Occipital lobe (tissue), 2 donors: ENCODE data around the gene SYCP2. TPM values are rescaled to one million over a fixed set of nuclear protein-coding genes. Genes with fewer than 3 reads are reported as not detected.

Experiments
- DNase-seq: peaks from one replicate; lab custom pipeline; 2025; lab: John Stamatoyannopoulos, UW
- total RNA-seq: library from RNA; depleted of rRNA; stranded (reverse); fragments of >200 nt; gene quantifications from one replicate; pipeline ENCODE4 v1.2.3, GENCODE V29; 2014

SYCP2 gene
- total RNA-seq, 1 donor from 2014 or later: 4.1 TPM

DNA sequence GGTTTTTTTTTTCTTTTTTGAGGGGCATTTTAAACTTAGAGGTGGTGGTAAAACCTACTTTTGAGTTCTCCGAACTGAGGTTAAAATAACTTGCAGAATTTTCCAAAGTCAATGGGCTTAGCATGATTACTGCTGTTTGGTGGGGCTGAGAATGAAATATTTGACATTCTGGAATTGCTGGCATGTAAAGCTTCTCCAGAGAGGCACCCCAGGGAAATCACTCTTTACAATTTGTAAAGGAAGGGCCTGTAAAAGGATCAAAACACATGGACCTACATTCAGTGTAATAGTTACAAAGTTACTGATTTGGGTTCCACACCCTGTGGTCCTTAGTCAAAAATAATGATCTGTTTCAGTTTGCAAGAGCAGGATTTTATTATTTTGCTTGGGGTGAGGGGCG is 12.3 kb upstream of the SYCP2 start:
- DNase-seq: no peak

DNA sequence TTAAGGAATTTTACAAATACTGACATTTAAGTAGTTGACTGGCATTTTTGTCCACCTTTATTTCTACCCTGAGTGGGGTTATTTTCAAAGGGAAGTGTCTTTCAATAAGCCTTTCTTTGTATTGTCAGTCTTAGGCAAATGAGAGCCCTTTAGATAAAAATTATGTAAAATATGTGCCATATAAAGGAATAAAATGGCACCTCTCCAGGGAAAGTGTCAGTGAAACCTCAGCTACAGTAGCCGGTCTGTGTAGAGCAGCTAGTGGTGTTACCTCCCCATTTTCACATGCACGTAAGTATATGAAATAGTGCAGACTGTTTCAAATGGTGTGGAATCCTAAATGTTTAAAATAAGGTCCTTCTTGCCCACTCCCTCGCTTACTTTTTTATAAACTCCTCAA is 11.7 kb upstream of the SYCP2 start:
- DNase-seq: no peak

- DNase-seq: no peak
Observed at GRCh38 chr20:59944726-59945125, 11.3 kb upstream of the SYCP2 start.

GRCh38 chr20:59942245-59942644 is 8.8 kb upstream of the SYCP2 start:
- no peak for DNase-seq

DNA sequence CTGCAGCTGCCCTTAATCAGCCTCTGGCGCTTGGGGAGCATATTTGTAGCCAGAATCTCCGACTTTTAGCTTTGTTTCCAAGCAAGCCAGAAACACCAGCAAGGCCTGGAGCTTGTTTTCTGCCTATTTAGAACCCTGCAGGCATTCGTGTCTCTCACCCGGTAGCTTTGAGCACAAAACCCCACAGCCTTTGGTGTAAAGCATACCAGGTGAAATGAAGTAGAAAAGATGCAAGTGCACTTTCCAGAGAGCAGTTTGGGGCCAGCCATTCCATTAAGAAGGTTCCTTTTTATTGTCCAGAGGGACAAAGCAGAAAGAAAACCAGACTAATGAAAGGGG is 7.5 kb upstream of the SYCP2 start:
- no peak for DNase-seq

GRCh38 chr20:59940129-59940955 is 6.9 kb upstream of the SYCP2 start, which contains the start of the genes FAM217B and PPP1R3D:
TSS of gene FAM217B (plus strand) at chr20:59940389. CDS start at chr20:59943944, 3,555 bp downstream.
TSS of gene PPP1R3D (minus strand) at chr20:59940305. CDS start at chr20:59939931, 374 bp downstream.
- peak; percentile 94 for DNase-seq

GRCh38 chr20:59939879-59940128 is 6.4 kb upstream of the SYCP2 start:
- no peak for DNase-seq

GRCh38 chr20:59939052-59939878 is 5.8 kb upstream of the SYCP2 start:
- no peak for DNase-seq

DNA sequence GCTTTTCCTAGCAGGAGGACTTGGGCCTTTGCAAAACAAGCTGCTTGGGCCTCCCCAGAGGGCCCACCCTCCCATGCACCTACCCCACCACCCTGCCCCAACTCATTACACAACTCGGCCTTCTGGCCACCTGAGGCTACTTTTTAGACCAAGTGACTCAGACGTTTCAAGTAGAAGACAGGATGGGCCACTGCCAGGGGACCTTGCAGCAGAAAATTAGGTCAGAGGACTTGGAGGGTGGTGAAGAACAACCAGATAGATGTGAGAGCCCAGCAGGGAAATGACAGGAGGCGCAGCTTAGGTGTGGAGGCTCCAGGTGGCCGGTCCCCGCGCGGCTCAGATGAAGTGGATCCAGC is 5.2 kb upstream of the SYCP2 start:
- DNase-seq: no peak

GRCh38 chr20:59938221-59938620 is 4.8 kb upstream of the SYCP2 start:
- no peak for DNase-seq

GRCh38 chr20:59937150-59937549 is 3.7 kb upstream of the SYCP2 start:
- DNase-seq: no peak

DNA sequence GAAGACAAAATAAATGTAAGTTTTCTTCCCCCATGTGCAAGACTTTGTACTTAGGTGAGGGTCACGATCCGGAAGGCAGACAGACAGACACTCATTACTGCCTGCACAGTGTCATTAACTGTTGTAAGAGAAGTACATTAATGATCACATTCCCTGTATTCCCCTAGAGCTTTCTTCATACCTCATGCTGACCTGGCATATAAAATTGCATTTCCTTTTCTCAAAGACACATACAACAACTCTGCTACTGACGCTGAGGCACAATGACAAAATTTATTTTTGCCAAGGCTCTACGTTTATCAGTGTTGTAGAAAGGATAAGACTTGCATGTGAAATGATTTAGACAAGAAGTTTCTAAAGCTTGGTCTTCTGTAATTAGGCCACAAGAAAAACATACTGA is 3.0 kb upstream of the SYCP2 start:
- no peak for DNase-seq

DNA sequence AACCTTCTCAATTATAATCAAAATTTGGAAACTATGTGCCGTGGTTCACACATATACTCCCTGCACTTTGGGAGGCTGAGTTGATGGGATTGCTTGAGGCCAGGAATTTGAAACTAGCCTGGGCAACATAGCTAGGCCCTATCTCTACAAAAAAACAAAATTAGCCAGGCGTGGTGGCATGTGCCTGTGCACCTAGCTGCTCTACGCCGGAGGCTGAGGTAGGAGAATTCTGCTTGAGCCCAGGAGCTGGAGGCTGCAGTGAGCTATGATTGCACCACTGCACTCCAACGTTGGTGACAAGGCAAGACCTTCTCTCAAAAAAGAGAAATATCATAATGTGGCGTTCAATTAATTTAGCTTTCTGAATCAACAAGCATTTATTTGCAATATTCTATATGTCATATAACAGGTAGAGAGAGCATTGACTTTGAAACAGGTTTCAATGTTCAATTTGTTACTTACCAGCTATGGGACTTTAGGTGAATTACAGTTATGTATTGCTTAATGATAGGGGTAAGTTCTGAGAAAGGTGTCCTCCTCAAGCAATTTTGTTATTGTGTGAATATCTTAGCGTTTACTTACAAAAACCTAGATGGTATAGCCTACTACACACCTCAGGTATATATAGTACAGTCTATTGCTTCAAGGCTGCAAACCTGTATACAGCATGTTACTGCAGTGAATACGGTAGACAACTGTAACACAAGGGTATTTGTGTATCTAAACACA is 2.2 kb upstream of the SYCP2 start:
- DNase-seq: no peak

GRCh38 chr20:59933849-59934585 is 580 bp upstream of the SYCP2 start:
- DNase-seq: peak; percentile 76

- no peak for DNase-seq
Observed at GRCh38 chr20:59932616-59933295, 681 bp downstream of the SYCP2 start.

GRCh38 chr20:59931511-59932312 is 1.7 kb downstream of the SYCP2 start:
- DNase-seq: no peak

DNA sequence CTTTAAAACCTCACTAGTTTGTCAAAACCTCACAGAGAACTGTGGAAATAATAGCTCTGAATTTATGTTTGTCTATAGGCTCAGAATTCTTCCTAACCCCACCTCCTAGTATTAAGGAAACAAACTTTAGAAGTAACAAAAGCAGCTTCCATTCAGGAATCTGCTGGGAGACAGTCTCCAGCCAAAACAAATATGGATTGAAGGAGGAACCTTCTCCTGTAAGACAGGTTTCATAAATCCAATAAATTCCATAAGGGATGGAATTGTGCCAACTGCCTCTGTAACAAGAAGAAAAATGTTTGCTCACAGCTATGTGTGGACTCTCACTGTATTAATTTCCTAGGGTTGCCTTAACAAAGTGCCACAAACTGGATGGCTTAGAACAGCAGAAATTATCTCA is 7.5 kb downstream of the SYCP2 start:
- no peak for DNase-seq

- DNase-seq: no peak
Observed at GRCh38 chr20:59925359-59925758, 8.1 kb downstream of the SYCP2 start.

GRCh38 chr20:59923514-59923913 is 9.9 kb downstream of the SYCP2 start:
- no peak for DNase-seq

DNA sequence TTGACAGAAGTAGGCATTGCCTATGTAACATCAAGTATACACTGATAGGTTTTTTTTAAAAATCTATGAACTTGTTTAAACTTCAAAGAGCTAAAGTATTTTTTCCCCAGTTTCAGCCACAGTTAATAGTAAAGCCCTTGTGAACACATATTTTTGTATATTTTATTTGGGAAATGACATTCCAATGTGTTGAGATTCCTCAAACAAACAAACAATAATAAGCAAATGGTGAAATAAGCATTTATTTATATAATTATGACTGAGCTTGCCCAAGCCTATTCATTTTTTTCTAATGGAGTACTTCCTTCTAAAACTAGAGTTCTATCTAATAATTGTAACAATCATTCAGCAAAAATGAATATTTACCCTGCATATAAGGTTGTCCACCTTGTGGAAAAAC is 12.5 kb downstream of the SYCP2 start:
- DNase-seq: no peak
